Epidermal melanocyte (primary cell): Measurements from ENCODE around the gene FOXP4.

Experiments used
- DNase-seq: peaks from one replicate; pipeline ENCODE4 v3.0.0; 2011; ENCODE audit warnings: low spot score; ENCODE audit not compliant: insufficient read length

Gene FOXP4

DNA sequence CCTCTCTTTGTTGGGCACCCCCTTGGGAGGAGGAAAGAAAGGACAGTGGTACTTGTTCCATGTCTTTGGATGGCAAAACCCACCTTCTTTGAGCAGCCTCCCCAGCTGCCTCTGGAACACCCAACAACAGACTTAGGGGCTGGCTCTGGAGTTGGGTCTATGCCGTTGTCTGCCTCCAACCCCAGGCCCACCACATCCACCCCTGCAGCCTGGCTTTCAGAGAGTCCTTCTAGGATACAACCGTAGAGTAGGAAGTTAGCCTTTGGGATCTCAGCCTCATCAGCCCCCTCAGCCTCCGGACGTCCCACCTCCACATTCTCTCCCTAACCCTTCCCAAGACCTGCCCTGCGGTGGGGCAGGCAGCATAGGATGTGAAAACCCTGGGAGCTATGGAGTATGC, 36.4 kb downstream of the FOXP4 start:
- no peak for DNase-seq

DNA sequence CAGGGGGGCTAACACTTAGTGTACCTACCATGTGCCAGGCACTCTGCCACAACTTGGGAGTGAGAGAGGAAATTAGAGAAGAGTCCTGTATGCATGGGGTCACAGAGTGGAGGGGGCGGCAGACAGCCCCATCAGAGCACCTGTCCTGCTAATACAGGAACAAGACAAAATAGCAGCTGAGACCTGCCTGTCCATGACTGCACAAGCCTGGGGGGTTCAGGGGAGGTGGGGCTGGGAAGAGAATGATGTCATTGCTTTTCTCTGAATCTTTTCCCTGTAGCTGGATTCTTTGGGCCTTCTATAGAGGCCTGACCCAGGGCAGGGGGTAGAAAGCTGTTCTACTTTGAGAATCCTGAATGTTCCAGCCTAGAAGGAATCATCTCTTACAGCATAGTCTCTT, 37.4 kb downstream of the FOXP4 start:
- DNase-seq: no peak

DNA sequence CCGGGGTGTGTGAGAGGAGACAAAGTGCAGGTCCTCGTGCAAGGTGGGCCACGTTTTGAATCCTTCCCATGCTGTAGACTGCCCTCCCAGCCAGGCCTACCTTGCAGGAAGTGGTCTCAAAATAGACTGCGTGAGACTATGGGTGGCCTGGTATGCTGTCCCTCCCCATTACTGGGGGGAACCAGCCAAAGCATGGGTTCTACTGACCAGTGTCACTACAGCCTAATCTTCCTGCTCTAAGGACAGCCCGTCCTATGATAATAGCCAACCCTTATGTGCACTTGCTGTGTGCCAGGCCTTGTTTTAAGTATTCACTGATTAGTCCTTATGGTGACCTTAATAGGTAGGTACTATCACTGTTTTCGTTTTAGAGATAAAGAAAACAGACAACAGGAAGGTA, 38.0 kb downstream of the FOXP4 start:
- DNase-seq: no peak

DNA sequence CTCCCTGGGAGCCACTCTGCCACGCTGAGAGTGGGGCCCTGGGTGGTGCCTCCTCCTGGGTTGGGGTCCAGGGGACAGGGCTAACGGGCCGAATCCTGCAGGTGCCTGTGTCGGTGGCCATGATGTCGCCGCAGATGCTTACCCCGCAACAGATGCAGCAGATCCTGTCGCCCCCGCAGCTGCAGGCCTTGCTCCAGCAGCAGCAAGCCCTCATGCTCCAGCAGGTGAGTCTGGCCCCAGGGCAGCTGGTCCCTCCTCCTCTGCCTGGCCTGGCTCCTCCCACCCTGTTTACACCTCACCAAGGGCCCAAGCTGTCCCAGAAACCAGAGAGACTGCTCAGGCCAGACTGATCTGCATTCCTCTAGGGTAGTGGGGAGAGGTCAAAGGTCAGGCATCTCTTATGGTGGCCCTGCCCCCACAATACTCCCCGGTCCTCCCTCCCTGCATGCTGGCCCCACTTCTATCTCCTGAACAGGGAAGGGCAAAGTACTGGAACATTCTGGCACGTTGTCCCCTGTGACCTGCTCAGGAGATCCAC, 38.6 kb downstream of the FOXP4 start:
- no peak for DNase-seq

DNA sequence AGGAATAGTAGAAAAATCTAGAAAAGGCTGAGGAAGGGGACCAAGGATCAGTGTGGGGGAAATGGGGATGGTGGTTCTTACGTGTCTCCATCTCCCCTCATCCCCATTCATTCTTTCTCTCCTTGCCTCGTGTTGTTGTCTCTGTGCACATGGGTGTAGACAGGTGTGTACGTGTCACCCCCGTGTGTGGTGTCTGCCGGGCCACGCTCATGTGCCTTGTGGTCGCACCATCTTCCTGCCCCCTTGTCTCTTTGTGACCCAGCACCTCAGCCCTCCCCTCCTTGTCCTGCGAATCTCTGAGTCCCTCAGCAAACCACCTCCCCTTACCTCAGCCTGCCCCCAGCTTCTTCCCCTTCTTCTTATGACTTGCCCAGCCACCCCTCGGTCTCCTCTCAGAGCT, 39.4 kb downstream of the FOXP4 start:
- no peak for DNase-seq

DNA sequence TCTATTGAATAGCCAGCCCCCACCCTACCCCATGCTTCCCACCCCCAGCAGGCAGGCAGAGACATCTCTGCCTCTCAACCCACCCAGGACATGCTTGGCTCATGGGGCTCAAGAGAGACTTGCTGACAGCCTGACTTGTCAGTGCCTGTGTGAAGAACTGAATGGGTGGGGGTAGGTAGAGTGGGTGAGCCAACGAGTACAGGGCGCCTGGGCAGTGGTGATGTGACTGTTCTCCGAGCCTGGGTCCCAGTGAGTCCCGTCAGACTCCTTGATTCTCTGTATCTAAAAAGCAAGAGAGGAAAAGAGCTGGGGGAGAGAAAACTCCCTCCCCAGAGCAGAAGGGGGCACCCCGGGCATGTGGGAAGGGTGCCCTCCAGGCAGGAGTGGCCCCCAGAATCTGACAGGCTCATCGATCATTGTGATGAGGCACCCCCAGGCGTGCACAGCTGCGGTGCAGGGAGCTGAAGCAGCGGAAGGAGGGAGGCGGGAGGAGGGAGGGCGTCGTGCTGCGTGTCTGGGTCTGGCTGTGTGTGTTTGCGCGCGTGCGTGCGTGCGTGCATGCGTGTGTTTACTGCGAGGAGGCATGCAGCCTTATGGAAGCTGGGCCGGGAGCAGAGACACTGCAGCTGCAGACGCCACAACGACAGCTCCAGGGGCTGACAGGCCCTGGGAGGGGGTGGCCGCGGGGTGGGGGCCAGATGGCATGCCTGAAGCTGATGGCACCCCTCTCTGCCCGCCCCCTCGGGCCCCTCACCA, 40.2 kb downstream of the FOXP4 start:
- DNase-seq: no peak

DNA sequence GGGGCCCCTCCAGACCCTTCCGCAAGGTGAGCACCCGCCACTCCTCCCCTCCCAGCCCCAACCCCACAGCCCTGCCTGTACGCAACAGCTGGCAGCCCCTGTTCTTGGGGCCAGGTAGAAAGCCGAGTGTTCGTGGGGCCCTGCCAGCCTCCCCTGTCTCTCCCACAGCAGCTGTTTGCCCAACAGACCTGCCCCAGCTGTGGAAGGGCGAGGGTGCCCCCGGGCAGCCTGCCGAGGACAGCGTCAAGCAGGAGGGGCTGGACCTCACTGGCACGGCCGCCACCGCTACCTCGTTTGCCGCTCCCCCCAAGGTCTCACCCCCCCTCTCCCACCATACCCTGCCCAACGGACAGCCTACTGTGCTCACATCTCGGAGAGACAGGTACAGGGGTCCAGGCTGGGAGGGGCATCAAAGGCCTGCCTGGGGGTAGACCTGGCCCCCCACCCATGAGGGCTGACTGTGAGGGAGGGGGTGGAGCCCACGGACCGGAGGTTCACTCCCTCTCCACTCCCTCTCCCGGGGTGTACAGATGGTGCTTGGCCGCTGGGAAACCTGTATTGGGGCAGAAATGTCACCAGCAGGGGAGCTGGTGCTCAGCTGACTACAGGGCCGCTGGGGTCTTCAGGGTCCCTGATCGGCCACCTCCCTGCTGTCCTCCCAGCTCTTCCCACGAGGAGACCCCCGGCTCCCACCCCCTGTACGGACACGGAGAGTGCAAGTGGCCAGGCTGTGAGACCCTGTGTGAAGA, 41.1 kb downstream of the FOXP4 start:
- DNase-seq: no peak

DNA sequence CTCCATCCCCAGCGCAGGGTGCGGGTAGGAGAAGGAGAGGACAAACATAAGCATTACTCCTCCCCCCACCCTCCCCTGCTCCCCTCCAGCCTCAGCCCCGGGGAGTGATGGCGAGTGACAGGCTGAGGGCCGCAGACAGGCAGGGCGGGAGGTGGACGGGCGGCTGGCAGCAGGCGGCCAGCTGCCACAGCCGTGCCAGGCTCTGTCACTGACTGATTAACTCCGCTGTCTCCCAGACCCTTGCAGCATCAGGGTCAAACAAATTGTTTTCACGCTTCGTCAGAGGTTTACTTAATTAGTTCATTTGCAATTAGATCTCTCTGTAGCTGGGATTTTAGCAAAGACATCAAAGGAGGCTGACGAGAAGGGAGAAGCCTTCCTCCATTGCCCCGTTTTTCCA, 41.9 kb downstream of the FOXP4 start:
- DNase-seq: no peak

DNA sequence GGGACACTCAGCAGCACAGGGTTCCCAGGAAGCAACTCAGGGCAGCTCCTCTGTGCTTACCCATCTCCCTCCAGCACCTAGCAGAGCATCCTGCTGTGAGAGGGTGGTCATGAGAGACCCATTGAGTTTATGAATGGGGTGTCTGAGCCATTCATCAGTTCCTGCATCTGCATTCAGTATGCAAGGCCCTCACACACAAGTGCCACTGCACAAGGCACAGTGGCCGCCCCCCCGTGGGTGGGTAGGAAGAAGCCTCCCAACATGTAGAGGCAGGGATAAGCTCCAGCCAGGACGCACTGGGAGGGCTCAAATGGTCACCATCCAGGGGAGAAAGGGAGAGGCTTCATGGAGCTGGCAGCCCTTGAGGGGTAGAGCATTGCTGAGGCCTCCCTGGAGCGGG, 43.0 kb downstream of the FOXP4 start:
- no peak for DNase-seq

DNA sequence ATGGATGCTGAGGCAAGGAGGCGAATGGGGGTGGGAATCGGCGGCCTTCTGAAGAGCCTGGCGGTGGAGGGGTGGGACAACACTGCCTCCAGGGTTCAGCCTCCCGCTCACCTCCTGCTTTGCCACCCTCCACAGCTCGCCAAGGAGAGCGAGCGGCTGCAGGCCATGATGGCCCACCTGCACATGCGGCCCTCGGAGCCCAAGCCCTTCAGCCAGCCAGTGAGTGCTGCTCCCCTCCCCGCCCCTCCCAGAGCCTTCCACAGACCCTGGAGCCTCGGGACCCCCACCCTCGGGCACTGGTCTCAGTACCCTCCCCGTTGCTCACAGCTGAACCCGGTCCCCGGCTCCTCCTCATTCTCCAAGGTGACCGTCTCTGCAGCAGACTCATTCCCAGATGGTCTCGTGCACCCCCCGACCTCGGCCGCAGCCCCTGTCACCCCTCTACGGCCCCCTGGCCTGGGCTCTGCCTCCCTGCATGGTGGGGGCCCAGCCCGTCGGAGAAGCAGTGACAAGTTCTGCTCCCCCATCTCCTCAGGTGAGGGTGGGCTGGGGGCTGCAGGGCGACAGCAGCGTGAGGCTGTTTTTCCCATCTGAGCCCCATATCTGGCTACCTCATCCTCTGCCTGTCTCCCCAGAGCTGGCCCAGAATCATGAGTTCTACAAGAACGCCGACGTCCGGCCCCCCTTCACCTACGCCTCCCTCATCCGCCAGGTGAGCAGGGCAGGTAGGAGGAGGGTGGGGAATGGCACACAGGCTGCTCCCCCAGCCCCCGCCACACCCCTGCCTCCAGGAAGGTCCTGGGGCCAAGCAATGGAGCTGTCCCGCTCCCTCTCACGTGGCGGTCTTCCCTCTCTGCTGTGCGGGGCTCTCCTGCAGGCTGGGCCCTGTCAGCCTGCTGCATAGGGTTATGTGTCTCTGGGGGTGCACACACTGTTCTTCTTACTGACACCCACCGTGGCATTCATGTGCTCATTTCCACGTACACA, 43.7 kb downstream of the FOXP4 start:
- no peak for DNase-seq

DNA sequence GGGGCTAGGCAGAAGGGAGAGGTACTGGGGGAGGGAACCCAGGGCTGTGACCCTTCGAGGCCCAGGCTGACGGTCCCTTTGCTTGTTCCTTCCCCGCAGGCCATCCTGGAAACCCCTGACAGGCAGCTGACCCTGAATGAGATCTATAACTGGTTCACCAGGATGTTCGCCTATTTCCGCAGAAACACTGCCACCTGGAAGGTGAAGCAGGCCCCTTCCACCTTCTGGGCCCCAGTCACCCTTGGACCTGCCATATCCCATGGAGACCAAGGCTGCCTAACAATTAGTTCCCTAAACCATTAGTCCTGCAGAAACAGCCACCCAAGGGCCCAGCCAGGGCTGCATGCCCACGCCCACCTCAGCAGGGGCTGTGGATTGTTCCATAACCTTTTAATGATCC, 44.9 kb downstream of the FOXP4 start:
- no peak for DNase-seq

DNA sequence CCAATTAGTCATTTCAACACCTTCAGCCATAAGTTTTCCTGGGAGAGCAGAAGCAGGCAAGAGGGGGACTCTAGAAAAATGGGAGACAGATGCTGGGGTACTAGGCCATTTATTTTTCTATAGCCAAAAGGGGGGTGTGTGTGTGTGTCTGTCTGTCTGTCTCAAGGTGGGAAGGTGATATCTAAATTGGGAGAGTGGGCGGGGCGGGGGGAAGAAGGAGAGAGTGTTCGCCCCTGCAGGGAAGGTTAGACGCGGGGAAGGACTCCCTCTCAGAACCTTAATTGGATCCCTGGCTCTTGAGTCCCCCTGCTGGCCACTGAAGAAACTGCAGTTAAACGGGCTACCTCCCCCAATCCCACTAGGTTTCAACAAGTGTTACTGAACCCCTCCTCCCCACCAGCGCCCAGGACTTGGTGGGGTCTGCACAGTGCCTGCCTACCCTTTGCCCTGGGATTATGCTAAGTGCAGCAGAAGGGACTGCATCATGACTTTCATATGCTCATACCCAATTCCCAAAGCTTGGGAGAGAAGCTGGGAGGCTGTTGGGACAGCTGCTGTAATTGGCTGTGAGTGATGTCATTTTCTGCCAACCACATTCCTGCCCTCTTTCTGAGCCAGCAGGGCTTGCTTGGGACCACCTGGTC, 45.8 kb downstream of the FOXP4 start:
- DNase-seq: peak; percentile 86

DNA sequence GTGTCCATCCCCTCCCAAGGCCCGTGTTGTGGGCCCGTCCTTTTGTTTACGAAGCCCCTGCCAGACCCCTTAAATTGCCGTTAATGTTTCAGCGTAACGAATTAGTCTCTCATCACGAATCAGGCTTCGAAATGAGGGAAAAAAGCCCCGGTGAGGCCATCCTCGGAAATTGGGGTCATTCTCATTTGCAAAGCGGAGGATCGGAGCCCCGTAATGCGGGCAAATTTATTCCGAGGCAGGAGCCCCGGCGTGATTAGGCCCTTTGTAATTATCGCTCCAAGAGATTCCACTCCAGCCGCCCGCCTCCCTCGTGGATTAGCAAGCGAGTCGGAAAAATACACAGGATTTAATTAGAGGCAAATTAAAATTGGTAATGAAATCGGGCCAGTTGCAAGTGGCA, 47.2 kb downstream of the FOXP4 start:
- no peak for DNase-seq

DNA sequence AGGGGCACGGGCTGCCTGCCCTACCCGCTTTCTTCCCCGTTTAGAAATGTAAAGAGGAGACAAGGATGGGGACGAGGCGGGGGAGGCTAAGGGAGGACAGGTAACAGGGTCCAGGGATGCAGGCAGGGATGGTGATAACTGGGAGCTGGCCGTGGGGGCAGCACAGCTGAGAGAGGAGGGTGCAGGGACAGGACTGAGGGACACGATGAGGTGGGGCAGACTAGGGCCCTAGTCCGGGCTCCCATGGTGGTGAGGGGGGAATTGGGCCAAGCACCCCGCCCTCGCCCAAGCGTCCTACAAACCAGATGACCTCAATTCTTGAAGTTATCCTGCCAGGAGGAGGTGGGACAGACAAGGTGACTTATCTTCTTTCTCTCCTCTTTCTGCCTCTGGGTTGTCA, 47.7 kb downstream of the FOXP4 start:
- DNase-seq: no peak

DNA sequence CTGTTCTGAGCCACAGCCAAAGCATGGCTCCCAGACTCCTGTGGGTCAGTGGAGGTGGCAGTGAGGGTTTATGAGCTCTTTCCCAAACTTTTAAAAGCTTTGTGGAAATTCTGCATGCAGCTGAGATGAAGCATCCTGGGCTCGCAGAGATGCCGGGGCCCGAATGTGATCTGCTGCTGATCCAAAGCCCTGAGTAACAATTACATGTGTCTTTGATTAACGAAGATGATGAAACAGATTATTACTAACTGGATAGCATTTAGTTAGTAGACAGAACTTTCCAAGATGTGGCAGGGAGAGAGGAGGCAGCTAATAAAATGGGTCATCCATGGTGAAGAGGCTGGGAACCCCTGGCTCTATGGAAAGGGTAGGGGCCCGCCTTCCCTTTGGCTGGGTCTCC, 48.1 kb downstream of the FOXP4 start:
- peak; percentile 74 for DNase-seq

DNA sequence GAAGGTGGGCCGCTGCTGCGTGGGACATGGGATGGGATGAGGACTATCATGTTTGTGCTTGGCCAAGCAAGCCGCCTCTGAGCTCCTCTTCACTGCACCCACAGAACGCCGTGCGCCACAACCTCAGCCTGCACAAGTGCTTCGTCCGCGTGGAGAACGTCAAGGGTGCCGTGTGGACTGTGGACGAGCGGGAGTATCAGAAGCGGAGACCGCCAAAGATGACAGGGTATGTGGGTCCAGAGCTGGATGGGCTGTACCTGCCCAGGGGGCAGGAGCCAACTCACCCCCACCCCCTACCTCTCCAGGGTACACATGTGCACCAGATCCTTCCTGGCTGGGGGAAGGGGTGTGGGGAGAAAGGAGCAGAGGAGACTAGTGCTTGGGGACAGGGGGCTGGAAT, 48.6 kb downstream of the FOXP4 start:
- no peak for DNase-seq

DNA sequence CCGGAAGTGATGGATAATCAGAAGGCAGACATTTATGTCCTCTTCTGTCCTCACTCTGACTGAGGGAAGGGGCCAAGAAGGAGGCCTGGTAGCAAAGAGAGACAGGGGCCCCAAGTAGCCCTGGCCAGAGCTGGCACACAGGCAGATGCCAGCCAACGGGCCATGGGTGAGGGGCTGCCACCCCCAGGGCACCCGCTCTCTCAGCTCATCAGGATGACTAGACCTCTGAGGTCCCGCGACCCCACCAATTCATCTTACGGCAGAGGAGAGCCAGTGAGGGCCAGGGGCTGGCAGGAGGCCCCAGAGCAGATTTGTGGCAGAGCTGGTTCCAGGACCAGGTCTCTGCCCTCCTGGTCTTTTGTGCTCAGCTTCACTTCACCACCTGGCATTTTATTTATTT, 49.0 kb downstream of the FOXP4 start:
- DNase-seq: no peak

DNA sequence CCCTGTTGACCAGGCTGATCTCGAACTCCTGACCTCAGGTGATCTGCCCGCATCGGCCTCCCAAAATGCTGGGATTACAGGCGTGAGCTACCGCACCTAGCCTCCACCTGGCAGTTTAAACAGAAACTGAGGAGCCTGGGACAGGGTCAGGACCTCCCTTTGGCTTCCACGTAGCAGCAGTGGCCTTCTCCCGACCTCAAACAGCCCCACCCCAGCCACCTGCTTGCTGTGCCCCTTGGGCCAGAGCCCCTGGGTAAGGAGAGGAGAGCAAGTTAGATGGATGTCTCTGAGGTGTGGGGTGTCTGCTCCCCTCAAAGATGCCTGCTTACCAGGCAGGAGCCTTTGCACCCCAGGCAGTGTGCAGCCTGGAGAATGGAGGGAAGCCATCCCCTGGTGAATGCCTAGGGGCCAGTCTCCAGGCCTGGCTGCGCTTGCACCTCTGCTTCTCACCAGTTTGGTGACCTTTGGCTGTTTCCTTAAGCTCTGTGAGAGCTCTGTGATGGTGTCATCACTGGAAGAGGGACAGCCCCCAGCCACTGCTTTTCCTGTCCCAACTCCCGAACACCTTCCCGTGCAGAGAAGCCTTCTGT, 50.0 kb downstream of the FOXP4 start:
- DNase-seq: no peak

DNA sequence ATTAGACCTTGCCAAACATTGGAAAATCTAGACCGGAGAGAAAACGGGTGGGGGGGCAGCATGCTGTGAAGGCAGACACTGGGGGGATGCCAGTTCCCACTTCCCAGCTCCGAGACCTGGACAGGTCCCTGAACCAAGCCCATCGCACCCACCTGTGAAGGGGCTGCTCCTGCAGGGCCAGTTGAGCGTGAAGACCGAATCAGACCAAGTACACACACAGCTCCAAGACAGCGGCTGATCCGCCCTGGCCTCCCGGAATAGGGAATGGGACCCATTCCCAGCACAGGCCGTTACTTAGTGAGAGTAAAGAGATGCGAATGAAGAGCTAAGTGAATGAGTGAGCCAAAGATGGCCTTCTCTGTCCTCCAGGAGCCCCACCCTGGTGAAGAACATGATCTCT, 50.6 kb downstream of the FOXP4 start:
- no peak for DNase-seq

DNA sequence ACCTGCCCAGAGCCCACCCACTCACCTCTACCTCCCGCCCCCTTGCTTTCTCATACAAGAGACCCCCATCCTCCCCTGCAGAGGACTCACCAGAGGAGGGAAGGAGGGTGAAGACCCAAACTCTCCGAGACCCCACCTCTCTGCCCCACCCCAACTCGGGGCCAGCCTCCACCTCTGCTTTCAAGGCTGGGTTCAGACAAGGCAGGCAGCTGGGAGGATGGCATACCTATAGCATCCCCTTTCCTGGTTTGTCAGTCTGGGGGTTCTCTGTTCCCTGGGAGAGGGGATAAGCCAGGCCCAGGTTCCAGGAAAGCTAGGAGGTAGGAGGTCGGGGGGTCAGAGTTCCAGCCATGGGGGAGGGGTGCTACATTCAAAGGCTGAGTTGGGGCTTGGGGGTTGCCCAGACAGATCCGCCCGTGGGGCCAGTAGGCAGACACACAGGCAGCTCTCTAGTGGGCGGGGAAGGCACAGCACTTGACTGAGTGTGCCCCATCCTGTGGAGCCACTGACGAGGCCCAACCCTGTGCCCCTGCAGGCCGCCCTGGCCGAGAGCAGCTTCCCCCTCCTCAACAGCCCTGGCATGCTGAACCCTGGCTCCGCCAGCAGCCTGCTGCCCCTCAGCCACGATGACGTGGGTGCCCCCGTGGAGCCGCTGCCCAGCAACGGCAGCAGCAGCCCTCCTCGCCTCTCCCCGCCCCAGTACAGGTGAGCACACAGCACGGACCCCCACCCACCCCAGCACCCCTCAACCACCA, 51.2 kb downstream of the FOXP4 start:
- no peak for DNase-seq
